GM12892 (cell line): ENCODE data around the gene APOD.

Experiments used
- POLR2A ChIP-seq: IDR thresholded peaks from 2 replicates; pipeline ENCODE4 v1.6.1; 2011; ENCODE audit warnings: low read depth, low read length, control low read depth
- POLR2AphosphoS5 ChIP-seq: IDR thresholded peaks from 2 replicates; pipeline ENCODE4 v1.6.1; 2011; ENCODE audit warnings: low read depth, low read length, control low read depth
- TAF1 ChIP-seq: IDR thresholded peaks from 2 replicates; pipeline ENCODE4 v1.6.1; 2011; ENCODE audit warnings: low read depth, mild to moderate bottlenecking, control low read depth, low read length, borderline replicate concordance

GRCh38 chr3:195559723-195560409 lies 23.9 kb downstream of the APOD start:
- TF ChIP-seq POLR2A (no peak), POLR2AphosphoS5 (no peak), TAF1 (no peak)
